Measurements from ENCODE around the gene CNR2. TPM values are rescaled to one million over a fixed set of nuclear protein-coding genes. Genes with fewer than 3 reads are reported as not detected.

Gene CNR2
- total and polyA plus RNA-seq, 12 donors: 0.06 to 0.09 (median 0.08) TPM; not detected in 9

GRCh38 chr1:23875382-23875781, 37.8 kb downstream of the CNR2 start:
- Histone ChIP-seq H3K4me3 (no peak overlapping the region), H3K27ac (no peak overlapping the region), H3K9me3 (replicated peaks in 1 of 3) (peaks cover 0 to 18% (median 0%) of the 10 kb centered on the region in 3 donors), H3K4me1 (replicated peaks in 1 of 2) (no peaks in the 10 kb centered on the region), H3K36me3 (replicated peaks in 1 of 2) (no peaks in the 10 kb centered on the region), H3K27me3 (no peaks in the 10 kb centered on the region)
- TF ChIP-seq POLR2A (IDR thresholded peaks at IDR 0.05): no peak
- TF ChIP-seq, protein P1, sequence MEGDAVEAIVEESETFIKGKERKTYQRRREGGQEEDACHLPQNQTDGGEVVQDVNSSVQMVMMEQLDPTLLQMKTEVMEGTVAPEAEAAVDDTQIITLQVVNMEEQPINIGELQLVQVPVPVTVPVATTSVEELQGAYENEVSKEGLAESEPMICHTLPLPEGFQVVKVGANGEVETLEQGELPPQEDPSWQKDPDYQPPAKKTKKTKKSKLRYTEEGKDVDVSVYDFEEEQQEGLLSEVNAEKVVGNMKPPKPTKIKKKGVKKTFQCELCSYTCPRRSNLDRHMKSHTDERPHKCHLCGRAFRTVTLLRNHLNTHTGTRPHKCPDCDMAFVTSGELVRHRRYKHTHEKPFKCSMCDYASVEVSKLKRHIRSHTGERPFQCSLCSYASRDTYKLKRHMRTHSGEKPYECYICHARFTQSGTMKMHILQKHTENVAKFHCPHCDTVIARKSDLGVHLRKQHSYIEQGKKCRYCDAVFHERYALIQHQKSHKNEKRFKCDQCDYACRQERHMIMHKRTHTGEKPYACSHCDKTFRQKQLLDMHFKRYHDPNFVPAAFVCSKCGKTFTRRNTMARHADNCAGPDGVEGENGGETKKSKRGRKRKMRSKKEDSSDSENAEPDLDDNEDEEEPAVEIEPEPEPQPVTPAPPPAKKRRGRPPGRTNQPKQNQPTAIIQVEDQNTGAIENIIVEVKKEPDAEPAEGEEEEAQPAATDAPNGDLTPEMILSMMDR (IDR thresholded peaks at IDR 0.05): no peak
- no peak for DNase-seq
- intact Hi-C loops (cut with DNase I): no loop called here
- 75 to 87% (median 84%) methylated on average over 3 of the region's 3 CpGs; no CpG with 5 or more reads in 1 of the 4 donors for WGBS, 4 donors

GRCh38 chr1:23872421-23872820, 40.7 kb downstream of the CNR2 start:
- Histone ChIP-seq H3K4me1 (replicated peaks in 1 of 2) (peaks cover 3 to 9% of the 10 kb centered on the region in 2 donors), H3K36me3 (replicated peaks in 1 of 2) (no peaks in the 10 kb centered on the region), H3K27me3 (no peaks in the 10 kb centered on the region), H3K27ac (no peak overlapping the region), H3K4me3 (no peak overlapping the region), H3K9me3 (replicated peaks in 1 of 3) (no peaks in the 10 kb centered on the region)
- intact Hi-C loops (cut with DNase I): no loop called here
- 85 to 91% (median 86%) methylated on average over 3 of the region's 3 CpGs for WGBS, 4 donors
- DNase-seq: no peak
- TF ChIP-seq POLR2A (IDR thresholded peaks at IDR 0.05): no peak
- TF ChIP-seq, protein P1 (IDR thresholded peaks at IDR 0.05): no peak

DNA sequence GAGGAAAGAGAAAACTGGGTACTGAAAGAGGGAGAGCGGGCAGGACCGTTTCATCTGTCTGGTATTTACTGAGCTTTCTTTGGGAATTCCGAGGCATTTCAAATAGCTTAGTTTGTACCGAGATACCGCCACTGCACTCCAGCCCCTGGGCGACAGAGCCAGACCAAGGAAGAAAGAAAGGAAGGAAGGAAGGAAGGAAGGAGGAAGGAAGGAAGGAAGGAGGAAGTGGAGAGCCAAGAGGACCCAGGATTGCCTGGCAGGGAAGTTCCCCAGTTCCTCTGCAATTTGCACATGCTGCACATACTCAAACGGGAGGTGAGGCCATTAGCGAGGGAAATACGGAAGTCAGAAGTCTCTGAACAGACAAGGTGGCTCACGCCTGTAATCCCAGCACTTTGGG, 44.1 kb downstream of the CNR2 start:
- 63 to 70% (median 67%) methylated on average over 10 of the region's 10 CpGs for WGBS, 4 donors
- Histone ChIP-seq H3K27me3 (no peaks in the 10 kb centered on the region), H3K9me3 (replicated peaks in 1 of 3) (no peaks in the 10 kb centered on the region), H3K4me1 (replicated peaks in 1 of 2) (peaks cover 8 to 28% of the 10 kb centered on the region in 2 donors), H3K36me3 (replicated peaks in 1 of 2) (peaks cover 0 to 12% of the 10 kb centered on the region in 2 donors), H3K27ac (peak overlapping the region in 1 of 5 donors; percentile 67), H3K4me3 (no peak overlapping the region)
- TF ChIP-seq POLR2A (IDR thresholded peaks at IDR 0.05): no peak
- TF ChIP-seq, protein P1 (IDR thresholded peaks at IDR 0.05): no peak
- DNase-seq: peak in 3 of 7 donors; percentile 24 to 47 (median 25)
- intact Hi-C loops (cut with DNase I): loop anchor here in 1 of 2 donors (10.0 kb wide), 1 partner anchor 64 kb away; the partner anchor contains the start of gene GALE

GRCh38 chr1:23868557-23869016, 44.6 kb downstream of the CNR2 start:
- no peaks in the 10 kb centered on the region for H3K27me3 ChIP-seq
- no peaks in the 10 kb centered on the region for H3K9me3 ChIP-seq (replicated peaks in 1 of 3)
- peaks cover 8 to 28% of the 10 kb centered on the region in 2 donors for H3K4me1 ChIP-seq (replicated peaks in 1 of 2)
- 18 to 37% (median 24%) methylated on average over 11 to 20 of the region's 20 CpGs for WGBS, 4 donors
- H3K4me3 ChIP-seq: peak overlapping the region in 2 of 4 donors; percentile 55 to 98
- intact Hi-C loops (cut with DNase I): loop anchor here in 1 of 2 donors (10.0 kb wide), 1 partner anchor 64 kb away; the partner anchor contains the start of gene GALE
- peak overlapping the region in 3 of 5 donors; percentile 14 to 87 (median 67) for H3K27ac ChIP-seq
- TF ChIP-seq, protein P1 (IDR thresholded peaks at IDR 0.05): peak in 1 of 6 experiments; percentile 6
- no peak for TF ChIP-seq POLR2A (IDR thresholded peaks at IDR 0.05)
- peaks cover 0 to 13% of the 10 kb centered on the region in 2 donors for H3K36me3 ChIP-seq (replicated peaks in 1 of 2)
- DNase-seq: peak in 1 of 7 donors; percentile 23
